OCI-LY3 (cell line): ENCODE data around the gene RGS8.

Experiments
- H2AFZ ChIP-seq: fragments of 200-600, 300-600 bp; shearing (Covaris generic); 2 replicates; pipeline ENCODE4 v1.6.0; 2014; ENCODE audit warnings: antibody characterized with exemption, low read depth, low read length
- H3K27ac ChIP-seq: fragments of 200-600, 300-600 bp; sonication (generic); 2 replicates; pipeline ENCODE4 v1.5.1; 2014; ENCODE audit warnings: mild to moderate bottlenecking, low read length, moderate library complexity, mixed read lengths
- H3K27me3 ChIP-seq: fragments of 200-600, 300-600 bp; sonication (generic); 2 replicates; pipeline ENCODE4 v1.6.1; 2014; ENCODE audit warnings: low read depth, low read length, mixed read lengths
- H3K36me3 ChIP-seq: fragments of 200-600, 300-600 bp; sonication (generic); replicated peaks from 2 replicates; pipeline ENCODE3; 2014; ENCODE audit warnings: low read depth, low read length, mixed read lengths
- H3K4me1 ChIP-seq: fragments of 300-600, 200-600 bp; sonication (generic); 2 replicates; pipeline ENCODE4 v1.6.1; 2014; ENCODE audit warnings: low read length, mixed read lengths
- H3K4me2 ChIP-seq: fragments of 200-600, 300-600 bp; sonication (generic); 2 replicates; pipeline ENCODE4 v1.6.1; 2014; ENCODE audit warnings: low read length, mixed read lengths
- H3K4me3 ChIP-seq: fragments of 300-600, 200-600 bp; sonication (generic); 2 replicates; pipeline ENCODE4 v1.5.1; 2014; ENCODE audit warnings: antibody characterized with exemption, mild to moderate bottlenecking, low read length, moderate library complexity
- H3K79me2 ChIP-seq: fragments of 300-600, 200-600 bp; shearing (Covaris generic); 2 replicates; pipeline ENCODE4 v1.6.1; 2014; ENCODE audit warnings: mild to moderate bottlenecking, low read length, mixed read lengths
- H3K9ac ChIP-seq: fragments of 300-600, 200-600 bp; shearing (Covaris generic); 2 replicates; pipeline ENCODE4 v1.6.0; 2014; ENCODE audit warnings: mild to moderate bottlenecking, low read length, moderate library complexity
- H3K9me3 ChIP-seq: fragments of 200-600, 300-600 bp; shearing (Covaris generic); 2 replicates; pipeline ENCODE4 v1.6.1; 2014; ENCODE audit warnings: low read length, mixed read lengths; ENCODE audit not compliant: insufficient read depth
- H4K20me1 ChIP-seq: fragments of 200-600, 300-600 bp; sonication (generic); 2 replicates; pipeline ENCODE4 v1.6.1; 2016; ENCODE audit warnings: low read length, mixed read lengths; ENCODE audit not compliant: insufficient read depth
- CTCF ChIP-seq: fragments of 200-600, 300-600 bp; sonication (generic); IDR thresholded peaks from 2 replicates; pipeline ENCODE4 v1.5.1; 2014; ENCODE audit warnings: antibody characterized with exemption, low read length, low read depth
- EZH2phosphoT487 ChIP-seq: fragments of 200-600 bp; shearing (Covaris generic); IDR thresholded peaks from 2 replicates; pipeline ENCODE4 v1.6.1; 2018; ENCODE audit warnings: antibody characterized with exemption, mixed run types, low read depth

Gene RGS8, protein sequence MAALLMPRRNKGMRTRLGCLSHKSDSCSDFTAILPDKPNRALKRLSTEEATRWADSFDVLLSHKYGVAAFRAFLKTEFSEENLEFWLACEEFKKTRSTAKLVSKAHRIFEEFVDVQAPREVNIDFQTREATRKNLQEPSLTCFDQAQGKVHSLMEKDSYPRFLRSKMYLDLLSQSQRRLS

DNA sequence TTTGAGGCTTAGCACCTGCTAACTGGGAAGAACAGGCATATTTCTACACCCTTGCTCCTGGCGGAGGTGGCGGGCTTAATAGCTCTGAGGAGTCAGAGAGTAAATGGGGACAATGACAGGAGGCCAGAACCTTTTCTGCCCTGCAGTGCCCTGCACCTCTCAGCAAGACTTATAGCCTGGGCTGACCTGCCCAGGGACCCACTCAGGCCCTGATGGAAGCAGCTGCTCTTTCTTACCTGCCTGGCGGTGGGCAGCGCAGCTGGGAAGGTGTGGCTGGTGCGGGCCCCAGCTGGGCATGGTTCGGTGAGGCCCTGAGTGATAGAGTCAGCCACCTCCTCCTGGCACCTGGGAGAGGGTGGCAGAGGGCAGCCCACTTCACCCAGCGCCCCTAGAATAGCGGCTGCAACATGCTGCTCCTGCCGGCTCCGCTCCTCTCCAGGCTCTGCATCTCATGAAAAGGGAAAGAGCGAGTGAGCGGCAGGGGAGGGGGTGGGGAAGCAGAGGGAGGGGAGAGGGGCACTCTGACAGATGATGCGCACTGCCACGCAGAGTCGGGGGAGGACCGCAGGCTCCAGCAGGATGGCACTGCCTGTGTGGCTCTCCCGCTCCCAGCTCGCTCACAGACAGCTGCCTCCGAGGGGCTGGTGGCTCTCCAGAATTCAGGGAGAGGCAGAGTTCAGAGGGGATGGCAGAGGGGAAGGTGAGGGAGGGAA is at the start of gene RGS8:
Gene RGS8 (minus strand): TSS at position 472 of the 713 bp plus-strand sequence. CDS start 14,938 bp downstream, outside the sequence.
- TF ChIP-seq CTCF (no peak), EZH2phosphoT487 (no peak)
- H3K9ac ChIP-seq = no peak within 1 kb of the TSS
- H3K4me1 ChIP-seq = peaks cover 35% of the 10 kb centered on the region
- no peaks in the 10 kb centered on the region for H4K20me1 ChIP-seq
- no peaks in the 10 kb centered on the region for H3K36me3 ChIP-seq
- no peak within 1 kb of the TSS for H3K4me3 ChIP-seq
- no peak within 1 kb of the TSS for H2AFZ ChIP-seq
- H3K4me2 ChIP-seq = no peak within 1 kb of the TSS
- H3K9me3 ChIP-seq = no peaks in the 10 kb centered on the region
- H3K27ac ChIP-seq = no peak within 1 kb of the TSS
- H3K79me2 ChIP-seq = no peaks in the 10 kb centered on the region
- H3K27me3 ChIP-seq = peaks cover 26% of the 10 kb centered on the region

DNA sequence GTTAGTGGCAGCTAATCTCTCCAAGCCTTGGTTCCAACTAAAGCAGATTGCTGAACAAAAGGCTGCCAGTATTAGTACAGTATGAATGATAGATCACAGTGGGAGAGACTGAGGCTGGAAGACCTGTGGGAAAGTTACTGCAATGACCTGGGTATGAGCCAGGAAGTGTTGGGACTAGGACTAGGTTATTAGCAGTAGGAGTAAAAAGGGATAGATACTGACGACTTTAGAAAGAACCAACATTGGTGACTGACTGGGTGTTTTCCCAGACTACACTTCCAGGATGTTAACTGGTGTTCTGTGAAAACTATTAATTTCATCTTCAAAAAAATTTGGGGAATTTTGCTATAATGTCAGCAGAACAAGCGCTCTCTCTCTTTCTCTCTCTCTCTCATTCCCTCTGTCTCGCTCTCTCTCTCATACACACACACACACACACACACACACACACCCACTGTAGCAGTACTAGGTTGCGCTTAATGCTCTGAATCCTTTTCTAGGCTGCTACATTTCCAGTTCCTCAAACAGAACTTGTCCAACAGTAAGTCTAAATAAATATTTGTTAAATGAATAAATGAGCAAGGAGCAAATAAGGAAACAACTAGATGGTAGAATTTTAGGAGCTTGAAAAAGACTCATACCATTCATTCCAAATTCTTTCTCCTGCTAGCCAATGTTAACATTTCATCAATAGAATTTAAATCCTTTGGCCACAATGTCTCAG is 47.6 kb upstream of the RGS8 start:
- Histone ChIP-seq H2AFZ (no peak overlapping the region), H3K79me2 (no peaks in the 10 kb centered on the region), H3K4me3 (no peak overlapping the region), H3K9ac (no peak overlapping the region), H3K4me1 (no peaks in the 10 kb centered on the region), H3K27ac (no peak overlapping the region), H3K9me3 (no peaks in the 10 kb centered on the region), H4K20me1 (no peaks in the 10 kb centered on the region), H3K4me2 (no peak overlapping the region), H3K27me3 (peaks cover 37% of the 10 kb centered on the region), H3K36me3 (no peaks in the 10 kb centered on the region)
- TF ChIP-seq CTCF = no peak
- no peak for TF ChIP-seq EZH2phosphoT487

DNA sequence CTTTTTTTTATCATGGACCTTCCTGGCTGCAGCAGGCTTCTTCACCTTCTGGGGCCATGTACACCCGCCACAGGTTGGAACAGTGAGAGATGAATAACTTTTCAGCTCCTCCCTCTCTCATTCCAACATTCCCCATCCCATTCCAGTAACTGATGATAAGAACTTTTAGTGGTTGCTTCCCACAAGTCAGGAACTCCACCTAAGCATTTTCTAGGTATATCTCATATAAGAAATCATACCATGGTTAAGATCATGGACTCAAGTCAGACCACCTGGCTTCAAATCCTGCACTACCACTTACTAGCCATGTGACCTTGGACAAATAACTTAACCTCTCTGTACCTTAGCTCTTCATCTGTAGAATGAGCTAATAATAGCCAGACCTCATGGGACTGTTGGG is 42.5 kb upstream of the RGS8 start:
- no peaks in the 10 kb centered on the region for H4K20me1 ChIP-seq
- peaks cover 25% of the 10 kb centered on the region for H3K27me3 ChIP-seq
- no peaks in the 10 kb centered on the region for H3K79me2 ChIP-seq
- H2AFZ ChIP-seq = no peak overlapping the region
- H3K9me3 ChIP-seq = no peaks in the 10 kb centered on the region
- no peak overlapping the region for H3K4me2 ChIP-seq
- no peaks in the 10 kb centered on the region for H3K4me1 ChIP-seq
- H3K36me3 ChIP-seq = no peaks in the 10 kb centered on the region
- no peak overlapping the region for H3K4me3 ChIP-seq
- H3K27ac ChIP-seq = no peak overlapping the region
- TF ChIP-seq CTCF (no peak), EZH2phosphoT487 (no peak)
- H3K9ac ChIP-seq = no peak overlapping the region
